ENCODE results near the gene STRADB.
"Not testable (repeated sequence)": the region's sequence is repeated elsewhere in the genome, so short reads cannot be mapped to it uniquely, and the experiment has no call there.

STRADB gene

GRCh38 chr2:201470821-201471731, 19.5 kb downstream of the STRADB start:
- DNase-seq = no peak

- no peak for DNase-seq
Measured at GRCh38 chr2:201471732-201472393, 20.3 kb downstream of the STRADB start.

GRCh38 chr2:201472411-201472810, 20.9 kb downstream of the STRADB start:
- no peak for DNase-seq

- DNase-seq = no peak
Measured at GRCh38 chr2:201482543-201482942, 31.0 kb downstream of the STRADB start.

- no peak for DNase-seq
Measured at GRCh38 chr2:201483342-201483741, 31.8 kb downstream of the STRADB start.

- DNase-seq = not testable (repeated sequence)
Measured at GRCh38 chr2:201483758-201484157, 32.2 kb downstream of the STRADB start.

- DNase-seq = no peak
Measured at GRCh38 chr2:201484805-201485204, 33.3 kb downstream of the STRADB start.

- DNase-seq = no peak
Measured at GRCh38 chr2:201490291-201490690, 38.8 kb downstream of the STRADB start.

GRCh38 chr2:201496785-201497184, 45.2 kb downstream of the STRADB start:
- no peak for DNase-seq

GRCh38 chr2:201500534-201500933, 49.0 kb downstream of the STRADB start:
- DNase-seq = no peak

- DNase-seq = no peak
Measured at GRCh38 chr2:201502713-201503112, 51.2 kb downstream of the STRADB start.

- no peak for DNase-seq
Measured at GRCh38 chr2:201507725-201508124, 56.2 kb downstream of the STRADB start.

GRCh38 chr2:201513271-201513670, 61.7 kb downstream of the STRADB start:
- DNase-seq = no peak

- no peak for DNase-seq
Measured at GRCh38 chr2:201515573-201516246, 64.2 kb downstream of the STRADB start.

GRCh38 chr2:201517094-201517493, 65.6 kb downstream of the STRADB start:
- no peak for DNase-seq

- no peak for DNase-seq
Measured at GRCh38 chr2:201520201-201520600, 68.7 kb downstream of the STRADB start.

- DNase-seq = no peak
Measured at GRCh38 chr2:201522965-201523364, 71.4 kb downstream of the STRADB start.

GRCh38 chr2:201523506-201523905, 72.0 kb downstream of the STRADB start:
- no peak for DNase-seq
